Large intestine (tissue), 3 donors: Measurements from ENCODE around the gene DST. TPM values are rescaled to one million over a fixed set of nuclear protein-coding genes. Genes with fewer than 3 reads are reported as not detected.

Source experiments
- DNase-seq, 2 donors: peaks; one replicate each; pipeline versions ENCODE4 v3.0.0 to v3.0.0-alpha.2; 2013
- H3K27ac ChIP-seq: one replicate; pipeline ENCODE4 v1.5.1; 2013; ENCODE audit warnings: low read length
- H3K27me3 ChIP-seq: 2 replicates; pipeline ENCODE4 v1.6.1; 2013; ENCODE audit warnings: low read length; ENCODE audit not compliant: control insufficient read depth, insufficient read depth
- H3K36me3 ChIP-seq: 2 replicates; pipeline ENCODE4 v1.6.1; 2013; ENCODE audit warnings: low read length; ENCODE audit not compliant: control insufficient read depth, insufficient read depth
- H3K4me1 ChIP-seq: one replicate; pipeline ENCODE4 v1.6.1; 2013; ENCODE audit warnings: low read length; ENCODE audit not compliant: control insufficient read depth, insufficient read depth
- H3K4me3 ChIP-seq: one replicate; pipeline ENCODE4 v1.5.1; 2013; ENCODE audit warnings: low read length
- H3K9me3 ChIP-seq: one replicate; pipeline ENCODE4 v1.6.1; 2013; ENCODE audit warnings: mild to moderate bottlenecking, low read depth, low read length, moderate library complexity; ENCODE audit not compliant: control insufficient read depth
- WGBS: methylation state at CpG from one replicate; pipeline ENCODE4 v1.1.5; 2013; ENCODE audit warnings: low lambda C conversion rate; ENCODE audit not compliant: insufficient coverage; 5-methylcytosine and 5-hydroxymethylcytosine counted together
- polyA plus RNA-seq: library from polyadenylated mRNA; unstranded; fragments of 120-200 nt; gene quantifications from one replicate; pipeline ENCODE4 v1.2.1, GENCODE V29; 2013

Gene DST
- polyA plus RNA-seq, 1 donor: 234 TPM

DNA sequence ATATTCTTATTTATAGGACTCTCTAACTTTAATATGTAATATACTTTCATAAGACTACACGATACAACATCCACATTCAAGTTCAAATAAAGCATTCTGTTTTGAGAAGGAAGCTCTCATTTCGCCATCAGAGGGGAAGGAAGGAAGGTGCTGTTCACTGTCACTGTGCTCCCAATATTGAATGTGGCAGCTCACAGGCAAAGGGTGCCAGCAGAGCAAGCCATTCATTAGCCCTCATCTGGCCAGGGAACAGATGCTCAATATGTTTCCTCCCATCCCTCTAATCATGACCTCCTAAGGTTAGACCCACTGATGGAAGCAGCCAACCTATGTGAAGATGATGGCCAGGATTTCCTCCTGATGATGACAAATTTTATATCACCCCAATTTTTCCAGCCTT is 154.4 kb downstream of the DST start:
- Histone ChIP-seq H3K27me3 (no peaks in the 10 kb centered on the region), H3K4me3 (no peak overlapping the region), H3K9me3 (no peaks in the 10 kb centered on the region), H3K27ac (no peak overlapping the region), H3K36me3 (peaks cover 57% of the 10 kb centered on the region), H3K4me1 (no peaks in the 10 kb centered on the region)
- WGBS: no CpG with 5 or more reads among the region's 2 CpGs
- DNase-seq: no peak

DNA sequence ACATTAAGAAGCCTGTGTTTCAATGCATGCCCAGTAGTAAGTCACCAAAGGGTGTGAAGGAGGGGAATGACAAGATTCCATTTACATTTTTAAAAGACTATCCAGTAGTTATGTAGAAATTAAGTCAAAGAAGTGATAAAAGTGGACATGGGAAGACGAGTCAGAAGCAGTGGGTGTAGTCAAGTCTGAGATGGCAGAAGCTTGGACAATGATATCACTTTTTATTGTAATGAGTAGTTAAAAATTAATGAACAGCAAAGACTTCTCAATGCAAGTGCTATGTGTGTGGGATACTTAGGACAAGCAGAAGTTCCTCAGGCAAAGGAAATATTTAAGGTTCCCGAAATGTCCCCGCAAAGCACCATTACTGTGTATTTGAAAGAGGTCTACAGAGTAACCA is 156.0 kb downstream of the DST start:
- DNase-seq: no peak
- 100% methylated on average over 1 of the region's 3 CpGs for WGBS

DNA sequence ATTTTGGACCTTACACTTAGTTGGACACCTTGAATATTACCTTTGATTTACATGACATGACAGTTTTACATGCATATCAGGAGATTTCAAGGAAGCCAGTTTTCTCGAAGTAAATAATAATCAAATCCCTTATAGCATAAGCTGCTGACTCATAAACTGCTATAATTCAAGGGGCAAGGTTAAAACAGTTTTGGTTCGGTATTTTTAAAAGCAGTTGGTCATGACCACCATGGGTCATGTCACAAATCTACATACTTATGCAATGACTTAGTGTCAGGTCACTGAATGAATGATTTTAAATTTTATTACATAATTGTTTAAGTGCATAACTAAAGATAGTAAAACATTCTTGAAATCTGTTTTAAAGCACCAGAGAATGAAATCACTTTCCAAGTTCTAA is 158.0 kb downstream of the DST start:
- Histone ChIP-seq H3K9me3 (no peaks in the 10 kb centered on the region), H3K4me3 (no peak overlapping the region), H3K4me1 (no peaks in the 10 kb centered on the region), H3K27ac (no peak overlapping the region), H3K36me3 (peaks cover 63% of the 10 kb centered on the region), H3K27me3 (no peaks in the 10 kb centered on the region)
- no peak for DNase-seq
- no CpG with 5 or more reads among the region's 2 CpGs for WGBS

More for the DNA sequence above, 156.0 kb downstream of the DST start:
- Histone ChIP-seq H3K27me3 (no peaks in the 10 kb centered on the region), H3K36me3 (peaks cover 55% of the 10 kb centered on the region), H3K4me1 (no peaks in the 10 kb centered on the region), H3K9me3 (no peaks in the 10 kb centered on the region), H3K27ac (no peak overlapping the region), H3K4me3 (no peak overlapping the region)

DNA sequence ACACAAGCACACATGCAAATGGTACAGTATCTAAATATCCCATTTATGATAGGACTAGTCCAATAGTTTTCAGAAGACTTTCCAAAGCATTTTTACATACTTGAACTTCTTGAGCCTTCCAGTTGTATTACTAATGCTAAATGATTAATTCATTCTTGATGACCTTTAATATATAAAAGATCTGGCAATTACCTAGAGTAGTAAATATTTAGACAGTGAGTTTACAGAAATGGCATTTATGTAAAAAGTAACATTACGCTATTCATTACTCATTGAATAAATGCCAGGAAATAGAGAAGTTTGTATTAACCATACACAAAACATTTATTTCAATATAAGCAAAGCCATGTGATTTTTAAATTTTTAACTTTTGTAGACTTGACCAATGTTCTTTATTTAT is 158.8 kb downstream of the DST start:
- Histone ChIP-seq H3K27ac (no peak overlapping the region), H3K36me3 (peaks cover 66% of the 10 kb centered on the region), H3K4me3 (no peak overlapping the region), H3K27me3 (no peaks in the 10 kb centered on the region), H3K4me1 (no peaks in the 10 kb centered on the region), H3K9me3 (no peaks in the 10 kb centered on the region)
- no CpG with 5 or more reads among the region's 1 CpG for WGBS
- DNase-seq: no peak

DNA sequence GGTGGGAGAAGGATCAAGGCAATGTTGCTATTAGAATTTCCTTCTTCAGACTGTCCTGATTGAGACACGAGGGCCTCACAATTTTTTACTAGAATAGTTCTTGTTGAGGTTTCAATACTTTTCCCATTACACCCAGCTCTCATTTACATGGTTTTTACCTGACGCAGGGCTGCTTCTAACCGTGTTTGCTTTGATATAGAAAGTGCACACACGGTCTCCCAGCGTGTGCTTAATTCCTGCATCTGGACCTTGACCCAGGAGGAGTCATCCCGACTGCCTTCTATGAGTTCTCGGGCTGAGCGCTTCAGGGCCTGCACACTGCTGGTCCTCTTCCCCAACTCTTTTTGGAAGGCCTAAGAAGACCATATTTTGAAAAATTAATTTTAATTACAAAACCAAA is 160.2 kb downstream of the DST start:
- WGBS: 0% methylated on average over 4 of the region's 8 CpGs
- H3K27me3 ChIP-seq: no peaks in the 10 kb centered on the region
- peak; percentile 70 to 86 for DNase-seq
- H3K36me3 ChIP-seq: peaks cover 65% of the 10 kb centered on the region
- H3K9me3 ChIP-seq: no peaks in the 10 kb centered on the region
- no peaks in the 10 kb centered on the region for H3K4me1 ChIP-seq
- peak overlapping the region; percentile 60 for H3K27ac ChIP-seq
- H3K4me3 ChIP-seq: no peak overlapping the region

DNA sequence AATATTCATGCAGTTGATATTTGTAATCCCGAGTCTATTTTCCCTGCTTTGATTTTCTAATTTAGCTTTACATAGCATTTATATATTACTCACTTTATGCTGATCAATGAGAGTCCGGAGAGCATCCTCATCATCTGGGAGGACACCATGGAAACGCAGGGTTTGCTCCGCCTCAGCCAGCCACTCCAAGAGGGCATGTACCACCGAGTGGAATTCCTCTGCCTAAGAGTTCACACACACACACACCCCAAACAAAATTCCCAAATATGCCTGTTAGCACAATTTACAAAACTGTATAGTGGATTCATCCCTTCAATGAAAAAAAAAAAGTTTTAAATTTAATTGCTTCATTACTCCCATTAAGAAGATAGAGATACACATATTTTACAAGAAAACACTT is 160.7 kb downstream of the DST start:
- H3K27ac ChIP-seq: peak overlapping the region; percentile 60
- no peaks in the 10 kb centered on the region for H3K9me3 ChIP-seq
- no peaks in the 10 kb centered on the region for H3K4me1 ChIP-seq
- H3K36me3 ChIP-seq: peaks cover 64% of the 10 kb centered on the region
- H3K4me3 ChIP-seq: no peak overlapping the region
- H3K27me3 ChIP-seq: no peaks in the 10 kb centered on the region
- 100% methylated on average over 1 of the region's 5 CpGs for WGBS
- DNase-seq: no peak

DNA sequence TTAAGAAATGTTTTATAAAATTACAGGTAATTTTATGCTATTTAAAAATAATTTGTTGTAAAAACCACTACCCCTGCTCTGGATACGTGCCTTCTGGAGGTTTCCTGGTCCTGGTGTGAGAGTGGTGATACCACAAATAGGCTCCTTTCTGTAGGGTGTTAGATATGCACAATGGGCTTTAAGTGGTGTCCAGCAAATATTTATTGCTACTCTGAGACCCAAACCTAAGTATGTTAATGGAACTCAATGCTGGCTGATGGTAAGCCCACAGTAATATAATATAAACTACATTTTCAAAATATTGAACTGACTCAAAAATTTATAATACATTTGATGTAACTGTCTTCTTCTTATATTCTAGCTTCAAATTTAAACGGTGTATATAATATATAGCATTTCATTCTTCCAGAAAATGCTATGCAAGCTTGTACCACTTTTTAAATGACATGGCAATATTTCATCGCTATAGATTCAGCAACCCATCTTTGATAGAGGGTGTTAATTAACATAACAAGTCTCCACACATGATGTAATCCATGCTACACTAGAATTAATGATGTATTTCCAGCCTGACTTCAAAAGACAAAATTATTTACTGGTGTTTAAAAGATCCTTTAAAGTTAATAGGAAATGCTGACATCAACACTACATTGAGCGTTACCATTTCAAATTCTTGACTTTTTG is 161.9 kb downstream of the DST start:
- Histone ChIP-seq H3K4me3 (no peak overlapping the region), H3K27ac (no peak overlapping the region), H3K27me3 (no peaks in the 10 kb centered on the region), H3K4me1 (peaks cover 2% of the 10 kb centered on the region), H3K36me3 (peaks cover 69% of the 10 kb centered on the region), H3K9me3 (no peaks in the 10 kb centered on the region)
- no CpG with 5 or more reads among the region's 4 CpGs for WGBS
- DNase-seq: no peak

DNA sequence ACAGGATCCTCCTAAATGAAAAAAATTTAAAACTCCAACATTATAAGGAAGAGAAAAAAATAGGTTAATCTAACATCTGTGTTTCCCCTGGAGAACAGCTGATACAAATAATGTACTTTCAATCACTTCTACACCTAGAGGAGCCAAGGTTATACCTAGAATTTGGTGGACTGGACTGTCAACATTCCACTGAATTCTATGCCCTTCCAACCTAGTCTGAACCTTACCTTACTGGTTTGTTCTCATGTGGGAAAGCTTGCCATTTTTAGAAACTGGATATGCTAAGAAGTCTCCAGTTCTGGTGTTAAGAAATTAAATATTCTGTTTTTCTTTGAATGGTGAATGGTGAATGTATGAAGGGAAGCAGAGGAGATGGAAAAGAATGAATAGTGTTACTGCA is 162.4 kb downstream of the DST start:
- DNase-seq: no peak

DNA sequence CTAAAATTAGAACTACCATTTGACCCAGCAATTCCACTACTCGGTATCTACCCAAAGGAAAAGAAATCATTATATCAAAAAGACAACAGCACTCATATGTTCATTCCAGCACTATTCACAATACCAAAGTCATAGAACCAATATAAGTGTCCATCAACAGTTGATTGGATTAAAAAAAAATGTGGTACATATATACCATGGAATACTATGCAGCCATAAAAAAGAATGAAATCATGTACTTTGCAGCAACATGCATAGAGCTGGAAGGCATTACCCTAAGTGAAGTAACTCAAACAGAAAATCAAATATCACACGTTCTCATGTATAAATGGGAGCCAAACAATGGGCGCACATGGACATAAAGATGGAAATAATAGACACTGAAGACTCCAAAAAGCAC is 163.3 kb downstream of the DST start:
- Histone ChIP-seq H3K27ac (no peak overlapping the region), H3K4me3 (no peak overlapping the region), H3K36me3 (peaks cover 68% of the 10 kb centered on the region), H3K9me3 (no peaks in the 10 kb centered on the region), H3K27me3 (no peaks in the 10 kb centered on the region), H3K4me1 (peaks cover 4% of the 10 kb centered on the region)
- DNase-seq: no peak
- WGBS: 100% methylated on average over 3 of the region's 3 CpGs

More for the DNA sequence above, 162.4 kb downstream of the DST start:
- Histone ChIP-seq H3K4me1 (peaks cover 4% of the 10 kb centered on the region), H3K27ac (no peak overlapping the region), H3K9me3 (no peaks in the 10 kb centered on the region), H3K36me3 (peaks cover 67% of the 10 kb centered on the region), H3K4me3 (no peak overlapping the region), H3K27me3 (no peaks in the 10 kb centered on the region)

DNA sequence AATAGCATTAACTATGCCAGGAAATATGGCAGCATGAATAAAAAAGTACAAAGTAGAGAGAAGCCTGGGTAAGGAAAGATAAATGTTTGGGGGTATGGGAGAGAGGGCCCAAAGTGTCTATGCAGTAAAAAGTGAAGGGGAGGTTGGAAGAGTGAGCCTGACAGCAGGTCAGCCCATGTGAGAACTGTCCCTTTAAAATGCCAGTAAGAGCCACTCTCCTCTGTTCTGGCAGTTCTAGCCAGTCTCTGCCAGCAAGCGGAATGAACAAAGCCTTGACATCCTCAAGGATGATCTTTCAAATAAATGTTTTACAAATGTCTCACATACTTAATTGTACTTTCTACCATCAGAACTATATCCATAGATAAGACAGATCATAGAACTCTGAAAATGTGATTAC is 164.5 kb downstream of the DST start:
- H3K27ac ChIP-seq: no peak overlapping the region
- H3K36me3 ChIP-seq: peaks cover 73% of the 10 kb centered on the region
- no peak for DNase-seq
- H3K4me1 ChIP-seq: peaks cover 4% of the 10 kb centered on the region
- WGBS: 100% methylated on average over 1 of the region's 1 CpG
- no peaks in the 10 kb centered on the region for H3K27me3 ChIP-seq
- no peak overlapping the region for H3K4me3 ChIP-seq
- H3K9me3 ChIP-seq: no peaks in the 10 kb centered on the region

DNA sequence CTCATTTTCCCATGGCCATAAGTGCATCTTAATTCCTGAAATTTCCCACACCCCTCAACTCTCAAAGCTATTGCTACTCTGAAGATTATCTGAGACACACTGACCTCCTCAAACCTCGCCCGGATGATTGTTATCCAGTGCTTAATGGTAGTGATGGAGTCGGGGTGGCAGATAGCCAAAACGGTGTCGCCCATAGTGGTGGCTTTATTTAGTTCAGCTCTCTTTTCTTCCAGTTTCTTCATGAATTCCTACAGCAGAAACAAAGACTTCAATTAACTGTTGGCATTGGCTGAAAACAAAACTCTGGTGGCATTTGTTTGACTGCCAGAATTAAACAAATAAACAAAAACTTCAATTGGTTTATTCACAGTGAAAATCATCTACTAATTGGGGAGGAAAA is 165.4 kb downstream of the DST start:
- H3K9me3 ChIP-seq: no peaks in the 10 kb centered on the region
- no peak for DNase-seq
- peaks cover 75% of the 10 kb centered on the region for H3K36me3 ChIP-seq
- WGBS: 100% methylated on average over 2 of the region's 5 CpGs
- no peak overlapping the region for H3K4me3 ChIP-seq
- H3K27me3 ChIP-seq: no peaks in the 10 kb centered on the region
- H3K27ac ChIP-seq: no peak overlapping the region
- H3K4me1 ChIP-seq: peaks cover 4% of the 10 kb centered on the region
